OCI-LY3 (cell line): Measurements from ENCODE around the gene MBD3L4.
"Not testable (repeated sequence)": the region's sequence is repeated elsewhere in the genome, so short reads cannot be mapped to it uniquely, and the experiment has no call there.

ENCODE experiments used
- CTCF ChIP-seq: fragments of 200-600, 300-600 bp; sonication (generic); IDR thresholded peaks from 2 replicates; pipeline ENCODE4 v1.5.1; 2014; ENCODE audit warnings: antibody characterized with exemption, low read length, low read depth
- EZH2phosphoT487 ChIP-seq: fragments of 200-600 bp; shearing (Covaris generic); IDR thresholded peaks from 2 replicates; pipeline ENCODE4 v1.6.1; 2018; ENCODE audit warnings: antibody characterized with exemption, mixed run types, low read depth

- not testable (repeated sequence) for TF ChIP-seq CTCF, EZH2phosphoT487
Measured at GRCh38 chr19:7055679-7056078, 15.7 kb upstream of the MBD3L4 start.
